Smooth muscle cell (in vitro differentiated cells): ENCODE results near the gene FAM50A. TPM values are rescaled to one million over a fixed set of nuclear protein-coding genes. Genes with fewer than 3 reads are reported as not detected.

ENCODE experiments used
- DNase-seq: peaks from one replicate; lab custom pipeline; 2025; ENCODE audit not compliant: unreplicated experiment; lab: John Stamatoyannopoulos, UW
- H2AFZ ChIP-seq: fragments of 200-600 bp; sonication (generic); 2 replicates; pipeline ENCODE4 v1.6.0; 2016; ENCODE audit warnings: antibody characterized with exemption, low read depth, mild to moderate bottlenecking
- H3F3A ChIP-seq: fragments of 200-600 bp; sonication (generic); 2 replicates; pipeline ENCODE4 v1.6.0; 2017; ENCODE audit warnings: antibody characterized with exemption, low read depth
- H3K27ac ChIP-seq: fragments of 200-600 bp; sonication (generic); 2 replicates; pipeline ENCODE4 v1.5.1; 2016; ENCODE audit warnings: low read depth, mild to moderate bottlenecking
- H3K27me3 ChIP-seq: fragments of 200-600 bp; sonication (generic); 2 replicates; pipeline ENCODE4 v1.6.1; 2016; ENCODE audit warnings: low read depth, mild to moderate bottlenecking
- H3K36me3 ChIP-seq: fragments of 200-600 bp; sonication (generic); 2 replicates; pipeline ENCODE4 v1.5.1; 2016; ENCODE audit warnings: low read depth
- H3K4me1 ChIP-seq: fragments of 200-600 bp; sonication (generic); 2 replicates; pipeline ENCODE4 v1.5.1; 2016; ENCODE audit warnings: low read depth
- H3K4me2 ChIP-seq: fragments of 200-600 bp; sonication (generic); 2 replicates; pipeline ENCODE4 v1.6.0; 2016; ENCODE audit warnings: mild to moderate bottlenecking
- H3K4me3 ChIP-seq: fragments of 200-600 bp; sonication (generic); 2 replicates; pipeline ENCODE4 v1.5.1; 2016; ENCODE audit warnings: mild to moderate bottlenecking
- H3K79me2 ChIP-seq: fragments of 200-600 bp; sonication (generic); 2 replicates; pipeline ENCODE4 v1.6.0; 2016; ENCODE audit warnings: low read depth, mild to moderate bottlenecking
- H3K9ac ChIP-seq: fragments of 200-600 bp; sonication (generic); 2 replicates; pipeline ENCODE4 v1.6.0; 2016; ENCODE audit warnings: low read depth
- H3K9me3 ChIP-seq: fragments of 200-600 bp; sonication (generic); replicated peaks from 2 replicates; pipeline ENCODE4 v1.5.1; 2016; ENCODE audit warnings: low read depth
- H4K20me1 ChIP-seq: fragments of 200-600 bp; sonication (generic); 2 replicates; pipeline ENCODE4 v1.6.0; 2016; ENCODE audit warnings: low read depth
- CTCF ChIP-seq: fragments of 200-600 bp; sonication (generic); IDR thresholded peaks from 2 replicates; pipeline ENCODE4 v1.5.1; 2017; ENCODE audit warnings: borderline replicate concordance, mild to moderate bottlenecking, antibody characterized with exemption; ENCODE audit not compliant: insufficient read depth, poor library complexity, severe bottlenecking
- WGBS: methylation state at CpG from one replicate; pipeline ENCODE4 v1.1.7; 2016; ENCODE audit warnings: low lambda C conversion rate; 5-methylcytosine and 5-hydroxymethylcytosine counted together
- polyA plus RNA-seq: library from polyadenylated mRNA; unstranded; fragments of >200 nt; fragmentation: Nextera tagmentation; extraction: Ambion mirVana; gene quantifications from 2 replicates; pipeline ENCODE4 v1.2.1, GENCODE V29; 2016
- total RNA-seq: library from RNA; depleted of rRNA; stranded (reverse); fragments of >200 nt; gene quantifications from 2 replicates; pipeline ENCODE4 v1.2.3, GENCODE V29; 2014

The FAM50A gene
- total and polyA plus RNA-seq, 2 experiments from 2014 or later: 46.0 to 183 TPM

DNA sequence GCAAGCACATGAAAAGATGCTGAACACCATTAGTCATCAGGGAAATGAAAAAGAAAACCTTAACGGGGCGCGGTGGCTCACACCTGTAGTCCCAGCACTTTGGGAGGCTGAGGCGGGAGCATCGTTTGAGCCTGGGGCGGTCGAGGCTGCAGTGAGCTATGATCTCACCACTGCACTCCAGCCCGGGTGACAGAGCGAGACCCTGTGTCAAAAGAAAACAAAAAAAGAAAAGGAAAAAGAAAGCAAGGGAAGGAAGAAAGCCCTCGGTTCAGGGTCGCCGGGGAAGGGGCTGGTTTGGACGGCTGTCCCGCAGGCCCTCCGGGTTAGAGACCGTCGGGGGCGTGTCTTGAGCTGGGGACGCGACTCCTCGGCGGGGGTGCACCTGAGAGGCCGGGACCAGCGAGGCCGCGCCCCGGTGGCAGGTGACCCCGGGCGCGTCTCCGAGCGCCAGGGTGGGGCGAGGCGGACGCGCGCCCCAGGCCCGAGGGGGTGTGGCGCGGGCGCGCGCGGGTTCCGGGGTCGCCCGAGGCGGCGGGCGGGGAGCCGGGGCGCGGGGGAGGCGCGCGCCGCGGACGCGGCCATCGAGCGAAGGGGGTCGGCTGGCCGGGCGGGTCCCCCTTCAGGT is 13.7 kb downstream of the FAM50A start:
- Histone ChIP-seq H4K20me1 (peaks cover 34% of the 10 kb centered on the region), H3K4me3 (peak overlapping the region; percentile 64), H3K4me2 (peak overlapping the region; percentile 81), H3K27ac (no peak overlapping the region), H3F3A (no peaks in the 10 kb centered on the region), H2AFZ (no peak overlapping the region), H3K9me3 (no peaks in the 10 kb centered on the region), H3K36me3 (no peaks in the 10 kb centered on the region), H3K79me2 (peaks cover 37% of the 10 kb centered on the region), H3K4me1 (peaks cover 6% of the 10 kb centered on the region), H3K27me3 (no peaks in the 10 kb centered on the region), H3K9ac (no peak overlapping the region)
- no peak for DNase-seq
- TF ChIP-seq CTCF: no peak
- 52% methylated on average over 22 of the region's 65 CpGs for WGBS

DNA sequence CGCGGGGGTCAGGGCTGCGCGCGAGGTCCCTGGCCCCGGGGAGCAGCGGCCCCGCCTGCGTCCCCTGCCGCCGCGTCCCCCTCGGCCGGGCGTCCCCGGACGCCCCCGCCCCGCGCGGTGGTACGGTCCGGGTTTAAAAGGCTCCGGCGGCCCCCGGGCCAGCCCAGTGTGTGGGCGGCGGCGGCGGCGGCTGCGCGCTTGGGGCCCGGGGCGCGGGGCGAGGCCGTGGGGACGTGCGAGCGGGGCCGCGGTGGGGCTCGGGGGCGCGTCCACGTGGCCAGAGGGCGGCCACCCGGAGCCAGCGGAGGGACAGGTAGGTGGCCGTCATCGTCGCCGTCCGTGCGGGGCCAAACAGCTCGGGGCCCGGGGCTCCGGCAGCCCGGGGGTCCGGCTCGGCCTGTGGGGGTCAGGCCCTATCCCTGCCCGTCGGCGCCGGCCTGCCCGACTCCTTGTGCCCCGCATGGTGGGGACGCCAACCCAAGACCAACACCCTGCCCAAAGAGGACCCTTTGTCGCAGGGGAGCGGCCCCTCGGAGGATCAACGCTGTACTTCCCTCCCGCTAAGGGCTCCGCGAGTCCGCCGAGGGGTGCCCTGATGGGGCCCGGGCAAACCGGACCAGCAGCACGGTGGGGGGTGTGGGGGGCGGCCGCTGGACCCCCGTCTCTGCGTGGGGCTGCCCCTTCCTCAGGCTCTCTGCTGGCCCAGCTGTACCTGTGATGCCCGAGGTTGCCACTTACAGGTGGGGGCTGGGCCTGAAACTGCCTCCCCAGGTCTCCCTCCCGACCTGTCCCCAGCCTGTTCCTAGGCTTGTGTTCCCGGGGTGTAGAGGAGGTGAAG is 14.4 kb downstream of the FAM50A start, which contains the start of gene PLXNA3:
PLXNA3 (plus strand) TSS at position 166 of the 838 bp plus-strand sequence. CDS start 1,903 bp downstream, outside the sequence.
- no peak for DNase-seq

DNA sequence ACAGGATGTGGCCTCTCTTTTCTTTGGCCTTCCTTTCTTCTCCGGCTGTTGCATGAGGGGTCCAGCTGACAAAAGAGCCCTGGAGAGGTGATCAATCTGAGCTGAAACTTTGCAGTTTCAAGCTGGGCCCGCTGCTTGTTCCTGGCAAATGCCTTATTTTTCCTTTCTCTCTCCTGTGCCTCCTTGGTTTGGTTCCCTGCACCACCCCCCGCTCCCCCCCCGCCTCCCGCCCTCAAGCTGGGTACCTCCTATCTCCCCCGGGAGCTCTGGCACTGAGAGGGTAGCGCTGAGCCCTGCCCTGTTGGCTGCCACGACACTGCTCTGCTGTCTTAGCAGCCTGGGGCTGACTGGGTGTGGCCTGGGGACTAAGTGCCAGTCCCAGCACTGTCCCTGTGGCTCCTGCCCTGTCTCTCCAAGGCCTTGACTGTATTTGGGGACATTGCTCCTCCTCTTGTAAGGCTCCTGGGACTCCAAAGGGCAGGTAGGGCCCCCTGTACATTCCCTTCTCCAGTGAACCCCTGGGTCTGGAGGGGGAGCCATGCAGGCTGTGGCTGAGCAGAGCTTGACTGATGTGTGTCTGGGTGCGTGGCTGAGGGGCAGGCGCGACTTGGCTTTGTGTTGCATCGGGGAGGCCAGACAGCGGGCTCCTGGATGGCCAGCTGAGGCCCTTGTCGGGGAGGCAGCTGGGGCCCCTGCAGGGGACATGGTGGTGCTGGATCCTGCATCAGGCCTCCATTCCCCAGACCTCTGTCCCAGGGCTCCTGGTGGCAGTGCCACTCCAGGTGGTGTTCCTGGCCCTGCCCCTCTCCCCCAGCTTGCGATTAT is 15.2 kb downstream of the FAM50A start:
- TF ChIP-seq CTCF: no peak
- WGBS: 59% methylated on average over 15 of the region's 15 CpGs
- H3K4me1 ChIP-seq: peaks cover 6% of the 10 kb centered on the region
- peak overlapping the region; percentile 64 for H3K4me3 ChIP-seq
- H2AFZ ChIP-seq: no peak overlapping the region
- peak overlapping the region; percentile 88 for H3K4me2 ChIP-seq
- H4K20me1 ChIP-seq: peaks cover 46% of the 10 kb centered on the region
- no peak overlapping the region for H3K27ac ChIP-seq
- peak overlapping the region; percentile 60 for H3K9ac ChIP-seq
- H3K9me3 ChIP-seq: no peaks in the 10 kb centered on the region
- H3K79me2 ChIP-seq: peaks cover 37% of the 10 kb centered on the region
- H3K27me3 ChIP-seq: no peaks in the 10 kb centered on the region
- no peak for DNase-seq
- no peaks in the 10 kb centered on the region for H3K36me3 ChIP-seq
- no peaks in the 10 kb centered on the region for H3F3A ChIP-seq

More for the DNA sequence above, 14.4 kb downstream of the FAM50A start, which contains the start of gene PLXNA3:
- peaks cover 40% of the 10 kb centered on the region for H4K20me1 ChIP-seq
- peak within 1 kb of the TSS; percentile 60 for H3K9ac ChIP-seq
- H3K4me2 ChIP-seq: peak within 1 kb of the TSS; percentile 88
- H3K27ac ChIP-seq: no peak within 1 kb of the TSS
- no peaks in the 10 kb centered on the region for H3F3A ChIP-seq
- H3K79me2 ChIP-seq: peaks cover 37% of the 10 kb centered on the region
- no peak within 1 kb of the TSS for H2AFZ ChIP-seq
- no peaks in the 10 kb centered on the region for H3K9me3 ChIP-seq
- peaks cover 6% of the 10 kb centered on the region for H3K4me1 ChIP-seq
- no peaks in the 10 kb centered on the region for H3K36me3 ChIP-seq
- no peaks in the 10 kb centered on the region for H3K27me3 ChIP-seq
- WGBS: 64% methylated on average over 19 of the region's 88 CpGs
- peak within 1 kb of the TSS; percentile 64 for H3K4me3 ChIP-seq
- TF ChIP-seq CTCF: no peak
